Astrocyte of the cerebellum (primary cell): Measurements from ENCODE around the gene ARHGAP26.

ENCODE experiments used
- DNase-seq: peaks from one replicate; pipeline ENCODE4 v3.0.0-alpha.2; 2011; ENCODE audit warnings: low read depth
- H3K4me3 ChIP-seq: 2 replicates; pipeline ENCODE4 v1.5.1; 2011; ENCODE audit warnings: mild to moderate bottlenecking, low read depth, low read length, moderate library complexity
- CTCF ChIP-seq: IDR thresholded peaks from 2 replicates; pipeline ENCODE4 v1.5.1; 2012; ENCODE audit warnings: low read length, low read depth, moderate library complexity, mild to moderate bottlenecking; ENCODE audit errors: missing control alignments
- in situ Hi-C: cut with HindIII; loops from 2 replicates; pipeline ENCODE4 v1.10.0; 2017; ENCODE audit warnings: low sequenced_read_pairs

Gene ARHGAP26

GRCh38 chr5:143063175-143063970 lies 293.2 kb downstream of the ARHGAP26 start:
- TF ChIP-seq CTCF, result no peak
- DNase-seq, result peak; percentile 82
- no peak overlapping the region for H3K4me3 ChIP-seq
- in situ Hi-C loops, result no loop called here

- no peak for DNase-seq
- no peak for TF ChIP-seq CTCF
- in situ Hi-C loops, result no loop called here
- H3K4me3 ChIP-seq, result no peak overlapping the region
Observed at GRCh38 chr5:143064218-143064641, 294.1 kb downstream of the ARHGAP26 start.

GRCh38 chr5:143064676-143065075 lies 294.5 kb downstream of the ARHGAP26 start:
- DNase-seq, result no peak
- no peak for TF ChIP-seq CTCF
- in situ Hi-C loops, result no loop called here
- H3K4me3 ChIP-seq, result no peak overlapping the region

GRCh38 chr5:143065185-143065965 lies 295.2 kb downstream of the ARHGAP26 start:
- H3K4me3 ChIP-seq, result no peak overlapping the region

GRCh38 chr5:143065996-143066522 lies 295.9 kb downstream of the ARHGAP26 start:
- TF ChIP-seq CTCF, result no peak
- no peak overlapping the region for H3K4me3 ChIP-seq
- in situ Hi-C loops, result no loop called here
- DNase-seq, result no peak

More at GRCh38 chr5:143065185-143065965, 295.2 kb downstream of the ARHGAP26 start:
- no peak for DNase-seq
- TF ChIP-seq CTCF, result no peak
- in situ Hi-C loops, result no loop called here

GRCh38 chr5:143066556-143067281 lies 296.5 kb downstream of the ARHGAP26 start:
- TF ChIP-seq CTCF, result no peak
- DNase-seq, result no peak
- in situ Hi-C loops, result no loop called here
- H3K4me3 ChIP-seq, result no peak overlapping the region
